Left lung (tissue), 10 donors: ENCODE data around the gene CLIC3. TPM values are rescaled to one million over a fixed set of nuclear protein-coding genes. Genes with fewer than 3 reads are reported as not detected.

Experiments
- ATAC-seq: fragments of 200-7000 bp; cut with Tn5 transposase; one replicate; pipeline ENCODE4 v1.9.1; 2020; ENCODE audit warnings: moderate library complexity
- DNase-seq, 4 donors: peaks; one replicate each; pipeline ENCODE4 v3.0.0-alpha.2; 2013 to 2020
- H3K27ac ChIP-seq, 2 donors: fragments of 200-600 bp; sonication (generic) in 1 of 2; one replicate each; pipeline versions ENCODE4 v1.5.0 to v1.8.0; 2020 to 2021
- H3K27me3 ChIP-seq, 2 donors: fragments of 200-600 bp; sonication (generic) in 1 of 2; one replicate each; pipeline versions ENCODE4 v1.5.0 to v1.8.0; 2020 to 2021
- H3K36me3 ChIP-seq, 2 donors: fragments of 200-600 bp; sonication (generic) in 1 of 2; one replicate each; pipeline versions ENCODE4 v1.5.0 to v1.8.0; 2020 to 2021
- H3K4me1 ChIP-seq, 2 donors: fragments of 200-600 bp; one replicate each; pipeline ENCODE4 v1.8.0; 2021
- H3K4me3 ChIP-seq, 2 donors: fragments of 200-600 bp; sonication (generic) in 1 of 2; one replicate each; pipeline versions ENCODE4 v1.5.0 to v1.8.0; 2020 to 2021; ENCODE audit warnings: mild to moderate bottlenecking in 1 of 2
- H3K9me3 ChIP-seq, 2 donors: fragments of 200-600 bp; sonication (generic) in 1 of 2; one replicate each; pipeline versions ENCODE4 v1.5.0 to v1.8.0; 2020 to 2021
- intact Hi-C, 2 donors: fragments of 100-400 bp; cut with DNase I; formaldehyde crosslinking; loops; one replicate each; pipeline versions ENCODE4 v1.11.2 to v1.14.2; 2022
- polyA plus RNA-seq, 6 donors: library from polyadenylated mRNA; unstranded; fragments of 120-200 nt; gene quantifications; one replicate each; pipeline ENCODE4 v1.2.1, GENCODE V29; 2013; ENCODE audit not compliant: insufficient read length in 6 of 6
- total RNA-seq, 2 donors: library from RNA; stranded (reverse); fragmentation: NEBNext Ultra II Directional; extraction: Animal tissue kit (Norgen Biotek cat#: 25700); gene quantifications; one replicate each; pipeline ENCODE4 v1.2.1, GENCODE V29; 2021
- TF ChIP-seq, protein P1 (sequence below), 2 donors: fragments of 200-600 bp; sonication (generic) in 1 of 2; IDR thresholded peaks; one replicate each; pipeline versions ENCODE4 v1.5.0 to v1.8.0; 2021; ENCODE audit warnings: antibody characterized with exemption in 2 of 2
- donor health status: DM: no; HTN: yes; CAD: no.
- donor health status: DM: no; HTN: no; CAD: no.

Gene CLIC3
- total and polyA plus RNA-seq, 8 donors = 30.7 to 85.4 (median 42.3) TPM

DNA sequence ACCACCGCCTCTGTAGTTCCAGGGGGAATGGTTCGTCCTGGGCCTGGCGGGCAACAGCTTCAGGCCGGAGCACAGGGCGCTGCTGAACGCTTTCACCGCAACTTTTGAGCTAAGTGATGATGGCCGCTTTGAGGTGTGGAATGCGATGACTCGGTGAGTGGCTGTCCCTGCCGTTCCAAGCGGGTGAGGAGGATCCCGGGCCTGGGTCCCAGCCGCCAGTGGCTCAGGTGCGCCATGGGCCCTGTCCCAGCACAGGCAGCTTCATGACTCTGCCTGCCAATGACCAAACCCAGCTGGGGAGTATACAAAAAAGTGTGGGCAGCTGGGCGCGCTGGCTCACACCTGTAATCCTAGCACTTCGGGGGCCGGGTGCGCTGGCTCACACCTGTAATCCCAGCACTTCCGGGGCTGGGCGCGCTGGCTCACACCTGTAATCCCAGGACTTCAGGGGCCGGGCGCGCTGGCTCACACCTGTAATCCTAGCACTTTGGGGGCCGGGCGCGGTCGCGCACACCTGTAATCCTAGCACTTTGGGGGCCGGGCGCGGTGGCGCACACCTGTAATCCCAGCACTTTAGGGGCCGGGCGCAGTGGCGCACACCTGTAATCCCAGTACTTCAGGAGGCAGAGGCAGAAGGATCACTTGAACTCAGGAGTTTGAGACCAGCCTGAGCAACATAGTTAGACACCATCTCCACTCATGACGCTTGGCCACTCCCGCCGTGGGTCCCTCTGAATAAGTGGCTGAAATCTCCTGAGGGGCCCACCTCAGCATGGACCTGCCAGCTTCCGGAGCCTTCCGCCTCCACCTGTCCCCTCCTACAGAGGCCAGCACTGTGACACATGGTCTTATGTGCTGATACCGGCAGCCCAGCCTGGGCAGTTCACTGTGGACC, 43.2 kb downstream of the CLIC3 start:
- Histone ChIP-seq H3K27ac (no peak overlapping the region), H3K27me3 (no peaks in the 10 kb centered on the region), H3K9me3 (no peaks in the 10 kb centered on the region), H3K4me3 (no peak overlapping the region), H3K36me3 (no peaks in the 10 kb centered on the region), H3K4me1 (peaks cover 9 to 26% of the 10 kb centered on the region in 2 donors)
- ATAC-seq (no peak), DNase-seq (peak in 1 of 4 donors; percentile 64)
- intact Hi-C loops = no loop called here
- TF ChIP-seq, protein P1, sequence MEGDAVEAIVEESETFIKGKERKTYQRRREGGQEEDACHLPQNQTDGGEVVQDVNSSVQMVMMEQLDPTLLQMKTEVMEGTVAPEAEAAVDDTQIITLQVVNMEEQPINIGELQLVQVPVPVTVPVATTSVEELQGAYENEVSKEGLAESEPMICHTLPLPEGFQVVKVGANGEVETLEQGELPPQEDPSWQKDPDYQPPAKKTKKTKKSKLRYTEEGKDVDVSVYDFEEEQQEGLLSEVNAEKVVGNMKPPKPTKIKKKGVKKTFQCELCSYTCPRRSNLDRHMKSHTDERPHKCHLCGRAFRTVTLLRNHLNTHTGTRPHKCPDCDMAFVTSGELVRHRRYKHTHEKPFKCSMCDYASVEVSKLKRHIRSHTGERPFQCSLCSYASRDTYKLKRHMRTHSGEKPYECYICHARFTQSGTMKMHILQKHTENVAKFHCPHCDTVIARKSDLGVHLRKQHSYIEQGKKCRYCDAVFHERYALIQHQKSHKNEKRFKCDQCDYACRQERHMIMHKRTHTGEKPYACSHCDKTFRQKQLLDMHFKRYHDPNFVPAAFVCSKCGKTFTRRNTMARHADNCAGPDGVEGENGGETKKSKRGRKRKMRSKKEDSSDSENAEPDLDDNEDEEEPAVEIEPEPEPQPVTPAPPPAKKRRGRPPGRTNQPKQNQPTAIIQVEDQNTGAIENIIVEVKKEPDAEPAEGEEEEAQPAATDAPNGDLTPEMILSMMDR (IDR thresholded peaks at IDR 0.05) = no peak

DNA sequence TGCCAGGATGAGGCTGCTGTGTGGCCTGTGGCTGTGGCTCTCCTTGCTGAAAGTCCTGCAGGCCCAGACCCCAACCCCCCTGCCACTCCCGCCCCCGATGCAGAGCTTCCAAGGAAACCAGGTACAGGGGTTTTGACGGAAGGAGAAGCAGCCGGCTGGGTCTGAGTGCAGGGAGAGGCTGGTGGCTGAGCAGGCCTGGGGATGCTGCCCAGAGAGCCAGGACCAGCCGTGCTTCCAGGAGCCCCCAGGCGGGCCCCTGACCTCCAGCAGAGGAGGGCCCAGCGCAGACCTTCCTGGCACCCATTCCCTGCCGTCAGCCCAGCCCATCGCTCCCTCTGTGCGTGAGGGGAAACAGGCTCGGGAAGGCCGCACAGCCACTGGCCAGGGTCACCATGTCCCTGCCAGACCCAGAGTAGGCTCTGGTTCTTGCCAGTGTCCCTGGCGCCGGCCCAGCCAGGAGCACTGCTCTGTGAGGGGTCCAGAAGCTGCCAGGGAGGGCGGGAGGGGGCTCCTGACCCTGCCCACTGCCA, 44.0 kb downstream of the CLIC3 start:
- Histone ChIP-seq H3K27ac (no peak overlapping the region), H3K27me3 (no peaks in the 10 kb centered on the region), H3K36me3 (no peaks in the 10 kb centered on the region), H3K4me1 (peaks cover 10 to 33% of the 10 kb centered on the region in 2 donors), H3K9me3 (no peaks in the 10 kb centered on the region), H3K4me3 (no peak overlapping the region)
- ATAC-seq = no peak
- intact Hi-C loops = no loop called here
- DNase-seq = peak in 2 of 4 donors; percentile 35 to 67
- TF ChIP-seq, protein P1 (IDR thresholded peaks at IDR 0.05) = no peak

DNA sequence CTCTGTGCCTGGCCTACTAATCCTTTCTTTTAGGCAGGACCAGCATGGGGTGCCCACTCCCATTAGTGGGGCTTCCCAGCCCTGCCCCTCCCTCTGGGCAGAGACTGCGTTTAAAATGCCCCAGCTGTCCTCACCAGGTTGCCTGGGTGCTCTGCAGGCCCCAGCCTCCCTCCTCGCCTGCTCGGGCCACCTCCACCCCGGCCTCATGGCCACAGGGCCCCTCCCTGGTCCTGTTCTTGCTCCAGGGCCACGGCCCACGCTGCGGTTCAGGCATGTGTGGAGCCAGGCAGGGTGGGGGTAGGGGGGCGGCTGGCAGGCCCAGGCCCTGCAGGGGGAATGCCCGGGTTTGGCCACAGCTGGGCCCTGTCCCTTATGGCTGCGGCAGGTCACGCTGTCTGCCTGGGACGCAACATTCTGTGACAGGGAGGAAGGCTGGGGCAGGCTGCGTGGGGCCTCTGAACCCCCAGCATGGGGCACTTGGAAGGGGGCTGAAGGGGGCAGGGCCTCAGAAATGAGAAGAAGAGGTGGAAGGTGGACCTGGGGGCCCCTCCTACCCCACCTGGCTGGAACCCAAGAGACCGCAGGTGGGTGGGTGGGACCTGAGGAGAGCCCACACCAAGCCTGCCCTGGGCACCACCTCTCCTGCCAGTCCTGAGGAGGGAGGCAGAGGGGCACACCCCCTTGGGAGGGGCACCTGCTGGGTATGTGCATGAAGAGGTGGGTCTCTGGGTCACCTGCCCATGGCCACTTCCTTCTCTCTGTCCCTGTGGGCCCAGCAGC, 44.6 kb downstream of the CLIC3 start, which contains the start of gene LCN12:
TSS of gene LCN12 (plus strand) at position 733 of the 780 bp plus-strand sequence. CDS start 55 bp downstream, outside the sequence.
- H3K4me1 ChIP-seq = peaks cover 10 to 33% of the 10 kb centered on the region in 2 donors
- H3K27ac ChIP-seq = no peak within 1 kb of the TSS
- no peaks in the 10 kb centered on the region for H3K36me3 ChIP-seq
- H3K4me3 ChIP-seq = no peak within 1 kb of the TSS
- TF ChIP-seq, protein P1 (IDR thresholded peaks at IDR 0.05) = no peak
- DNase-seq = peak in 2 of 4 donors; percentile 71 to 76
- intact Hi-C loops = no loop called here
- no peak for ATAC-seq
- no peaks in the 10 kb centered on the region for H3K9me3 ChIP-seq
- H3K27me3 ChIP-seq = no peaks in the 10 kb centered on the region

DNA sequence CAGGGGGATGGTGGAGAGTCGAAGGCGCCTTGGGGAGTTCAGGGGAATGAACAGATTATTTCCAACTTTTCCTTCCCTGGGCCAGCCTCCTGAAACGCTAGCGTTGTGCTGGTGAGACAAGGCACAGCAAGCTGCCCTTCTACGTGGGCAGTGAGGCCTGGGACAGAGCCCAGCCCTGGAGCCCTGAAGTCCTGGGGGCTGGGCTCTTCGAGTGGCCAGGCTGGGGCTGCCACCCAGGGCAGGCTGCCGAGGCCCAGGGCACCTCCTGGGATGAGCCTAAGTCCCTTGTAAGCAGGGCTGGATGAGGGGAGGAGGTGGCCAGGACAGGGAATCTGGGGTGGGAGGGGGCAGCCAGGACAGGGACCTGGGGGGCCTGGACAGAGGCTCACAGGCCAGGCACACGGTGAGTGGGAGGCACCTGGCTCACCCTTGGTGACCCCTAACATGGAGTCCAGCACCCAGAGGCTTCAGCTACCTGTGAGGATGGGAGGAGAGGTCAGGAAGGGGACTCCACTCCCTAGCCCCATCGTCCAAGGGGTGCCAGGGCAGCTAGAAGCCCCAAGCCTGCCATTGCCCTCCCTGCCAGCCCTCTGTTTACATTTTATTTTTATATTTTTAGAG, 45.6 kb downstream of the CLIC3 start:
- peaks cover 10 to 33% of the 10 kb centered on the region in 2 donors for H3K4me1 ChIP-seq
- H3K36me3 ChIP-seq = no peaks in the 10 kb centered on the region
- H3K9me3 ChIP-seq = no peaks in the 10 kb centered on the region
- peak overlapping the region; percentile 76 to 81 for H3K27ac ChIP-seq
- no peaks in the 10 kb centered on the region for H3K27me3 ChIP-seq
- peak overlapping the region; percentile 50 to 70 for H3K4me3 ChIP-seq
- TF ChIP-seq, protein P1 (IDR thresholded peaks at IDR 0.05) = no peak
- intact Hi-C loops = no loop called here
- peak in 1 of 4 donors; percentile 58 for DNase-seq
- peak; percentile 61 for ATAC-seq
